Measurements from ENCODE around the gene BRAF. TPM values are rescaled to one million over a fixed set of nuclear protein-coding genes. Genes with fewer than 3 reads are reported as not detected.

Gene BRAF
- total and polyA plus RNA-seq, 2 of the 8 experiments (the other 6 are each of a cell fraction or from before 2014, with no cell fraction given), result 11.4 to 32.6 TPM

GRCh38 chr7:140694592-140694991 is 230.1 kb downstream of the BRAF start (continued):
- TF ChIP-seq CHD7 (IDR thresholded peaks at IDR 0.05; ENCODE audit: insufficient replicate concordance, low read length), result no peak
- TF ChIP-seq MAFK (IDR thresholded peaks at IDR 0.05; ENCODE audit: low read depth, low read length), result no peak
- TF ChIP-seq RXRA (IDR thresholded peaks at IDR 0.05; ENCODE audit: insufficient read depth, low read depth, low read length), result no peak
- TF ChIP-seq TCF12 (IDR thresholded peaks at IDR 0.05; ENCODE audit: low read depth, low read length), result no peak
- no peak for TF ChIP-seq SRF (IDR thresholded peaks at IDR 0.05; ENCODE audit: low read depth, low read length)
